Erythroblast (primary cell): ENCODE results near the gene SSTR1.

Source experiments
- DNase-seq, 2 experiments: peaks; one replicate each; lab custom pipeline; 2025; lab: John Stamatoyannopoulos, UW
- GATA1 ChIP-seq: IDR thresholded peaks from 2 replicates; pipeline ENCODE4 v1.6.1; 2011; ENCODE audit warnings: low read depth, mild to moderate bottlenecking, control low read depth, low read length, moderate library complexity
- POLR2A ChIP-seq: IDR thresholded peaks from 2 replicates; pipeline ENCODE4 v1.6.1; 2011; ENCODE audit warnings: mild to moderate bottlenecking, low read length

SSTR1 gene

GRCh38 chr14:38197001-38197783 lies 10.5 kb upstream of the SSTR1 start:
- DNase-seq, result no peak
- TF ChIP-seq GATA1, result no peak
- TF ChIP-seq POLR2A, result no peak

GRCh38 chr14:38197784-38198335 lies 9.8 kb upstream of the SSTR1 start:
- no peak for DNase-seq
- TF ChIP-seq POLR2A (no peak), GATA1 (no peak)

- no peak for DNase-seq
- TF ChIP-seq GATA1 (no peak), POLR2A (no peak)
Observed at GRCh38 chr14:38198425-38198824, 9.3 kb upstream of the SSTR1 start.

- no peak for TF ChIP-seq GATA1
- TF ChIP-seq POLR2A, result no peak
- DNase-seq, result no peak
Observed at GRCh38 chr14:38199076-38199475, 8.6 kb upstream of the SSTR1 start.

GRCh38 chr14:38199739-38200138 lies 8.0 kb upstream of the SSTR1 start:
- TF ChIP-seq GATA1 (no peak), POLR2A (no peak)
- DNase-seq, result no peak

GRCh38 chr14:38201137-38201828 lies 6.4 kb upstream of the SSTR1 start:
- no peak for DNase-seq

GRCh38 chr14:38202444-38203191 lies 5.1 kb upstream of the SSTR1 start:
- no peak for DNase-seq

More at GRCh38 chr14:38201137-38201828, 6.4 kb upstream of the SSTR1 start:
- TF ChIP-seq GATA1, result no peak
- TF ChIP-seq POLR2A, result no peak

GRCh38 chr14:38203929-38204718 lies 3.6 kb upstream of the SSTR1 start:
- DNase-seq, result no peak
- TF ChIP-seq POLR2A, result no peak
- no peak for TF ChIP-seq GATA1

More at GRCh38 chr14:38202444-38203191, 5.1 kb upstream of the SSTR1 start:
- no peak for TF ChIP-seq POLR2A
- no peak for TF ChIP-seq GATA1

GRCh38 chr14:38204719-38205115 lies 3.0 kb upstream of the SSTR1 start:
- DNase-seq, result no peak
- no peak for TF ChIP-seq POLR2A
- TF ChIP-seq GATA1, result no peak

GRCh38 chr14:38205119-38205813 lies 2.4 kb upstream of the SSTR1 start:
- no peak for DNase-seq
- TF ChIP-seq GATA1 (no peak), POLR2A (no peak)

- TF ChIP-seq POLR2A (no peak), GATA1 (no peak)
- no peak for DNase-seq
Observed at GRCh38 chr14:38205949-38206665, 1.6 kb upstream of the SSTR1 start.

GRCh38 chr14:38206689-38207376 lies 871 bp upstream of the SSTR1 start:
- TF ChIP-seq POLR2A (no peak), GATA1 (no peak)
- DNase-seq, result no peak
